OCI-LY1 (cell line): ENCODE results near the gene GALR3.
"Not testable (repeated sequence)": the region's sequence is repeated elsewhere in the genome, so short reads cannot be mapped to it uniquely, and the experiment has no call there.

Experiments used
- H2AFZ ChIP-seq: fragments of 200-600 bp; sonication (generic), shearing (Covaris generic); 2 replicates; pipeline ENCODE4 v1.6.0; 2014; ENCODE audit warnings: antibody characterized with exemption, mild to moderate bottlenecking, low read length
- H3F3A ChIP-seq: fragments of 200-600 bp; sonication (generic), shearing (Covaris generic); 2 replicates; pipeline ENCODE4 v1.6.0; 2014; ENCODE audit warnings: mild to moderate bottlenecking, antibody characterized with exemption, low read length, moderate library complexity; ENCODE audit not compliant: insufficient read depth
- H3K27ac ChIP-seq: fragments of 200-600 bp; sonication (generic); 2 replicates; pipeline ENCODE4 v1.5.1; 2014; ENCODE audit warnings: low read length, mixed run types, mild to moderate bottlenecking, low read depth; ENCODE audit not compliant: poor library complexity, severe bottlenecking
- H3K27me3 ChIP-seq: fragments of 200-600 bp; sonication (generic); 2 replicates; pipeline ENCODE4 v1.6.0; 2014; ENCODE audit warnings: antibody characterized with exemption, mild to moderate bottlenecking, low read length, moderate library complexity; ENCODE audit not compliant: insufficient read depth
- H3K36me3 ChIP-seq: fragments of 200-600 bp; sonication (generic); 2 replicates; pipeline ENCODE4 v1.6.1; 2014; ENCODE audit warnings: mild to moderate bottlenecking, antibody characterized with exemption, low read length, moderate library complexity, mixed read lengths; ENCODE audit not compliant: insufficient read depth
- H3K4me1 ChIP-seq: fragments of 200-600 bp; sonication (generic); 2 replicates; pipeline ENCODE4 v1.5.1; 2014; ENCODE audit warnings: mild to moderate bottlenecking, low read length, moderate library complexity; ENCODE audit not compliant: insufficient read depth, severe bottlenecking
- H3K4me2 ChIP-seq: fragments of 200-600 bp; sonication (generic), shearing (Covaris generic); 2 replicates; pipeline ENCODE4 v1.6.1; 2014; ENCODE audit warnings: low read length
- H3K4me3 ChIP-seq: fragments of 200-600 bp; sonication (generic); 2 replicates; pipeline ENCODE4 v1.5.1; 2014; ENCODE audit warnings: low read length, low read depth, mild to moderate bottlenecking, mixed read lengths; ENCODE audit not compliant: poor library complexity, severe bottlenecking
- H3K79me2 ChIP-seq: fragments of 200-600 bp; shearing (Covaris generic); 2 replicates; pipeline ENCODE4 v1.6.1; 2016; ENCODE audit warnings: mixed run types, low read length, mixed read lengths; ENCODE audit not compliant: insufficient read depth
- H3K9ac ChIP-seq: fragments of 200-600 bp; sonication (generic), shearing (Covaris generic); 2 replicates; pipeline ENCODE4 v1.6.1; 2014; ENCODE audit warnings: mild to moderate bottlenecking, low read length, mixed read lengths
- H3K9me2 ChIP-seq: fragments of 200-600 bp; sonication (generic), shearing (Covaris generic); 2 replicates; pipeline ENCODE4 v1.6.1; 2014; ENCODE audit warnings: low read depth, mild to moderate bottlenecking, low read length, mixed read lengths
- H3K9me3 ChIP-seq: fragments of 200-600 bp; shearing (Covaris generic); 2 replicates; pipeline ENCODE4 v1.6.1; 2014; ENCODE audit warnings: low read length, mixed read lengths
- H4K20me1 ChIP-seq: fragments of 200-600 bp; sonication (generic), shearing (Covaris generic); 2 replicates; pipeline ENCODE4 v1.6.0; 2016; ENCODE audit warnings: mild to moderate bottlenecking, low read length; ENCODE audit not compliant: insufficient read depth
- CTCF ChIP-seq: fragments of 200-600 bp; sonication (generic), shearing (Covaris generic); IDR thresholded peaks from 2 replicates; pipeline ENCODE4 v1.5.1; 2017; ENCODE audit warnings: mild to moderate bottlenecking, antibody characterized with exemption, low read length, moderate library complexity, mixed read lengths
- EZH2 ChIP-seq: fragments of 200-600 bp; sonication (generic), shearing (Covaris generic); IDR thresholded peaks from 2 replicates; pipeline ENCODE4 v1.8.0; 2017; ENCODE audit warnings: borderline replicate concordance, mixed run types, mild to moderate bottlenecking, antibody characterized with exemption, low read length, moderate library complexity, mixed read lengths

GALR3 gene

GRCh38 chr22:37796079-37796478 lies 27.1 kb upstream of the GALR3 start:
- H3K4me1 ChIP-seq = peaks cover 18% of the 10 kb centered on the region

GRCh38 chr22:37797259-37797658 lies 25.9 kb upstream of the GALR3 start:
- H3K79me2 ChIP-seq, H3F3A ChIP-seq, H3K9ac ChIP-seq, H3K27me3 ChIP-seq, H3K9me3 ChIP-seq, H3K9me2 ChIP-seq, H3K36me3 ChIP-seq, H4K20me1 ChIP-seq, H3K4me3 ChIP-seq, H2AFZ ChIP-seq, H3K4me2 ChIP-seq: not testable (repeated sequence)
- peak overlapping the region; percentile 83 for H3K27ac ChIP-seq
- H3K4me1 ChIP-seq = peaks cover 26% of the 10 kb centered on the region

More at GRCh38 chr22:37796079-37796478, 27.1 kb upstream of the GALR3 start:
- no peak overlapping the region for H2AFZ ChIP-seq
- H3K27ac ChIP-seq = peak overlapping the region; percentile 31
- TF ChIP-seq CTCF (no peak), EZH2 (no peak)
- no peaks in the 10 kb centered on the region for H3K9me3 ChIP-seq
- no peaks in the 10 kb centered on the region for H3K27me3 ChIP-seq
- H3F3A ChIP-seq = no peaks in the 10 kb centered on the region
- H3K9me2 ChIP-seq = no peaks in the 10 kb centered on the region
- H3K9ac ChIP-seq = no peak overlapping the region
- no peak overlapping the region for H3K4me2 ChIP-seq
- no peak overlapping the region for H3K4me3 ChIP-seq
- H3K79me2 ChIP-seq = no peaks in the 10 kb centered on the region
- no peaks in the 10 kb centered on the region; the same call in 1 of the 2 replicates for H3K36me3 ChIP-seq
- H4K20me1 ChIP-seq = no peaks in the 10 kb centered on the region

DNA sequence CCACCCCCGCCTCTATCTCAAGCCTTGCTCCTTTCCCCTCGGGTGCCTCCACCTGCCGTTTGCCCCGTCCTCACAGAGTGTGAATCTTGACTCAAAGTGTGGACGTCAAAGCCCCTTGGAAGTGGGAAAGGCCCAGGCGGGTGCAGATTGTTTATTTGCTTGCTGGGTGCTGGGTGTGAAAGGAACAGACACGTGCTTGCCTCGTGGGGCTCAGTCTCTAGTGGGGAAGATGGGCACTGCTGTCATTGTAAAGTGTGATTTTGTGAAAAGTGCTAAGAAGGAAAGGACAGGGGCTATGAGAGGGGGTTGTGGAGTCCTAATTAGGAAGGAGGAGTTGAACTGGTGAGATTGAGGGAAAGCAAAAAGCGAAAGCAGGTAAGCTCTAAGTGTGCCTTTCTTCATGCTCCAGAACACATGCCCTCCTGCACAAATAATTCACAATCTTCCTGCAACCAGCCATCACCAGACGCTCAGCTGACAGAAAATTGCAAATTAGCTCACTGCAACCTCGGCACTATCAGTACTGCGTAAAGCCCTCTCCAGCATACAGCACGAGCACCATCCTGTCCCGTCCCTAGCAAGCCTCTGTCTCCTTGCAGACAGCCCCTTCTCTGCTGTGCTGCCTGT lies 25.2 kb upstream of the GALR3 start:
- Histone ChIP-seq H2AFZ (peak overlapping the region; percentile 51; the same call in 1 of the 2 replicates), H3K36me3 (no peaks in the 10 kb centered on the region; the same call in 1 of the 2 replicates), H4K20me1 (no peaks in the 10 kb centered on the region), H3K9ac (peak overlapping the region; percentile 24; the same call in 1 of the 2 replicates), H3K27ac (peak overlapping the region; percentile 83), H3K4me3 (peak overlapping the region; percentile 0), H3K9me3 (no peaks in the 10 kb centered on the region), H3K4me1 (peaks cover 33% of the 10 kb centered on the region), H3K27me3 (no peaks in the 10 kb centered on the region), H3K4me2 (peak overlapping the region; percentile 33; the same call in 1 of the 2 replicates), H3F3A (no peaks in the 10 kb centered on the region), H3K79me2 (no peaks in the 10 kb centered on the region), H3K9me2 (no peaks in the 10 kb centered on the region)
- TF ChIP-seq CTCF = peak; percentile 31; the same call in 1 of the 2 replicates
- no peak for TF ChIP-seq EZH2

DNA sequence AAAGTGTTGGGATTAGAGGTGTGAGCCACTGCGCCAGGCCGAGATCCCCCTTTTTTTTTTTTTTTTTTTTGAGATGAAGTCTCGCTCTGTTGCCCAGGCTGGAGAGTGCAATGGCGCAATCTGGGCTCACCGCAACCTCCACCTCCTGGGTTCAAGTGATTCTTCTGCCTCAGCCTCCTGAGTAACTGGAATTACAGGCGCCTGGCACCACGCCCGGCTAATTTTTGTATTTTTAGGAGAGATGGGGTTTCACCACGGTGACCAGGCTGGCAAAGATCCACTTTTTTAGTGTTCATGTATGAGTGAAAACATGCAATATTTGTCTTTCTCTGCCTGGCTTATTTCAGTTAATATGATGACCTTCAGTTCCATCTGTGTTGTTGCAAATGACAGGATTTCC lies 23.2 kb upstream of the GALR3 start:
- H3K27me3 ChIP-seq, H3K79me2 ChIP-seq, H3K9me2 ChIP-seq, H3K4me3 ChIP-seq, H3F3A ChIP-seq, H3K9me3 ChIP-seq, H2AFZ ChIP-seq, H3K27ac ChIP-seq, H3K4me2 ChIP-seq, H4K20me1 ChIP-seq, H3K36me3 ChIP-seq, H3K9ac ChIP-seq: not testable (repeated sequence)
- peaks cover 50% of the 10 kb centered on the region for H3K4me1 ChIP-seq
